GM20431 (cell line): Measurements from ENCODE around the gene LYST.
"Not testable (repeated sequence)": the region's sequence is repeated elsewhere in the genome, so short reads cannot be mapped to it uniquely, and the experiment has no call there.

Source experiments
- in situ Hi-C: fragments of 300-500 bp; cut with MseI, MboI; formaldehyde crosslinking; loops from one replicate; pipeline ENCODE4 v1.15.0; 2020; ENCODE audit warnings: low sequenced_read_pairs; ENCODE audit not compliant: unreplicated experiment

The LYST gene

GRCh38 chr1:235866205-235866912 is at the start of gene LYST:
Gene LYST (minus strand): TSS chr1:235866906. CDS start chr1:235830417, 36,489 bp downstream.
- in situ Hi-C loops, result no loop called here

GRCh38 chr1:235915489-235915888 is 48.8 kb upstream of the LYST start:
- in situ Hi-C loops, result not testable (repeated sequence)

- in situ Hi-C loops, result no loop called here
These were observed 46.6 kb upstream of the LYST start for GRCh38 chr1:235913311-235913710.

- in situ Hi-C loops, result no loop called here
These were observed 45.2 kb upstream of the LYST start for GRCh38 chr1:235911876-235912275.

- in situ Hi-C loops, result no loop called here
These were observed 44.6 kb upstream of the LYST start for GRCh38 chr1:235911300-235911662.

- in situ Hi-C loops, result no loop called here
These were observed 43.9 kb upstream of the LYST start for GRCh38 chr1:235910357-235911299.

- in situ Hi-C loops, result no loop called here
These were observed 42.2 kb upstream of the LYST start for GRCh38 chr1:235908742-235909520.

GRCh38 chr1:235907897-235908240 is 41.2 kb upstream of the LYST start:
- in situ Hi-C loops, result no loop called here

GRCh38 chr1:235907187-235907896 is 40.6 kb upstream of the LYST start:
- in situ Hi-C loops, result no loop called here

- in situ Hi-C loops, result no loop called here
These were observed 39.7 kb upstream of the LYST start for GRCh38 chr1:235906436-235906835.

GRCh38 chr1:235903809-235904208 is 37.1 kb upstream of the LYST start:
- in situ Hi-C loops, result not testable (repeated sequence)

GRCh38 chr1:235902677-235903542 is 36.2 kb upstream of the LYST start:
- in situ Hi-C loops, result no loop called here

GRCh38 chr1:235901461-235901860 is 34.8 kb upstream of the LYST start:
- in situ Hi-C loops, result no loop called here

- in situ Hi-C loops, result no loop called here
These were observed 31.4 kb upstream of the LYST start for GRCh38 chr1:235898126-235898525.

GRCh38 chr1:235893840-235894239 is 27.1 kb upstream of the LYST start:
- in situ Hi-C loops, result no loop called here

- in situ Hi-C loops, result no loop called here
These were observed 26.2 kb upstream of the LYST start for GRCh38 chr1:235892734-235893413.

GRCh38 chr1:235892202-235892601 is 25.5 kb upstream of the LYST start:
- in situ Hi-C loops, result no loop called here

- in situ Hi-C loops, result no loop called here
These were observed 21.5 kb upstream of the LYST start for GRCh38 chr1:235888119-235888643.
